ENCODE results near the gene ATP11B.

GRCh38 chr3:182964179-182964578 lies 170.9 kb downstream of the ATP11B start:
- TF ChIP-seq CTCF (IDR thresholded peaks at IDR 0.05; ENCODE audit: poor library complexity) (no peak), EZH2 (IDR thresholded peaks at IDR 0.05; ENCODE audit: borderline replicate concordance) (no peak)

Data from hepatocyte (in vitro differentiated cells).